Inferior parietal cortex (tissue), 1 donor: Measurements from ENCODE around the gene CISTR.
"Not testable (repeated sequence)": the region's sequence is repeated elsewhere in the genome, so short reads cannot be mapped to it uniquely, and the experiment has no call there.

Experiments
- DNase-seq: peaks from one replicate; pipeline ENCODE4 v3.0.0-alpha.2; 2016; ENCODE audit errors: extremely low spot score

Gene CISTR

DNA sequence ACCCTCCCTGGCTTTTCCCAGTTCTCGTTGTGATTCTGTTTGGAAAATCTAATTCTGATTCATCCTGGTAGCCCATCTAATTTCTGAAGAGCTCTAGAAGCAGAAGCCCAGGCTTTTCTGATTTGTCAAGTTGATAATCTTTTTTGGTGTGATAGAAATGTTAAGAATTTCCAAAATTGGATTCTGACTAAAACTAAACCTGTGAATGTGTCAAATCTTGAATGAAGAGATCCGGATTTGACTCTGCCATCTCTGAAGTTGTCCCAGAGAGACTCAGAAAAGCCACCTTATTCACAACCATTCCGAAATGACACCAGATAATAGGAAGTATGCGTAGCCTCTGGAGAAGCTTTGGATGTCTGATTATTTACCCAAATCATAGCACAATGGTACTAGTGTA, 12.8 kb upstream of the CISTR start:
- no peak for DNase-seq

GRCh38 chr12:53762793-53763192, 11.0 kb upstream of the CISTR start:
- DNase-seq, result not testable (repeated sequence)

DNA sequence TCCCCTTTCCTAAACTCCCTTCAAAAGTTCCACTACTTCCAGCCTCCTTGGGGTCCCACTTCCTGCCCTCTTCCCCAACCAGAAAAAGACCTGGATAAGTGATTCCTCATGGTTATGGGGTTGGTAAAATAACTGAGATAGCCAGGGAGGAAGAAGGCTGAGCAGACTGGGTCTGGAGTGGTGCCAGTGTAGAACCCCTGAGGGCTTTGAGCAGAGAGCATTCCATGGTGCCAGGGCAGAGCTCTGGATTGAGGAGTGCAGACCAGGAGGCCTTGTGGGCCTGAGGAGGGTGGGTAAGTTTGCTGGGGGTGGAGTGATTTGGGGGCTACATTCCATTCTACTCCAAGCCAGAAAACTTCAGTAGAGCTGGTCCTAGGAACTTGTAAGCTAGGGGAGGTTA, 9.5 kb upstream of the CISTR start:
- DNase-seq, result no peak

- DNase-seq, result no peak
These were observed 7.5 kb upstream of the CISTR start for GRCh38 chr12:53759261-53759660.

DNA sequence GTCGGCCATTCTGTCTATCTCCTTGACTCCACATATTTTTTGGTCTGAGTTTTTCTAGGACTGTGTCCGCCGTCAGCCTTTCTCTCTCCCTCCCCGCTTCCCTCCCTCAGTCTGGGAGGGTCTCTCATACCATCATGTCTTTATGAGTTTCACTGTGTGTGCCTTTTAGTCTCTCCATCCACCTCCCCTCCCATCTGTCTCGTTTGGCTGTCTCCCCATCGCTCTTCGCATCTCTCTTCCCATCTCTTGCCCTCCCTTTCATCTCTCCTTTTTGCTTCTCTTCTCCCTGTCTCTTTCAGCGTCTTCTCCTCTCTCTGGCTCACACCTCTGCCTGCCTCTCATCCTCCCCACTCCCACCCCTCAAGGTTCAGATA, 6.9 kb upstream of the CISTR start:
- no peak for DNase-seq

DNA sequence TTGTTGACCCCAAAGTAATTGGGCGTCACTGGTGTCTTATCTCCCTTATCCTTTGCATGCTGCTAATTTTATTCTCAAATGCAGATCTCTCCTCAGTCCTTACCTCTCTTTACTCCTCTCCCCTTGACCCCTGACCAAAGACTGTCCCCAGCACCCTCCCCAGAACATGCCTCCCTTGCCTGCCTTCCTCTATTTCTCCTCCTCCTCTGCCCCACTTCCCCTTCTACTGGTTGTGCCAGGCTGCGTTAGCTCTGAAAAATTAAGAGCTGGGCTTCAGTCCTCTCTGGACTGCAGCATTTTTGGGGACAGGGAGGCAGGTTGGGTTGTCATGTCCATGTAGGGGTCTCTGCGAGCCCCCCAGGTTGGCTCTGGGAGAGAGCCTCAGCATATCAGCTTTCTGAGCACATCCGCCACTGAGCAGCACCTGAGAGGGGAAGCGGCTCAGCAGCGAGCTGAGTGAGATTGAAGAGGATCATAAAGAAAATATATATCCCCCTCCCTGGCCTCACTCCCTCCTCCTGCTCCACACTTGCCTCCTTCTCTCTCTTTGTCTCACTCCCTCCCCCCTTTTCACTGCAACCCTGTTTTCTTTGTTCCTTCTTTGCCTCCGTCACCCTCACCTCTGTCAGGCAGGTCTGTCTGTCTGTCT, 6.4 kb upstream of the CISTR start:
- DNase-seq, result no peak

GRCh38 chr12:53757101-53757770, 5.5 kb upstream of the CISTR start:
- DNase-seq, result peak; percentile 76

DNA sequence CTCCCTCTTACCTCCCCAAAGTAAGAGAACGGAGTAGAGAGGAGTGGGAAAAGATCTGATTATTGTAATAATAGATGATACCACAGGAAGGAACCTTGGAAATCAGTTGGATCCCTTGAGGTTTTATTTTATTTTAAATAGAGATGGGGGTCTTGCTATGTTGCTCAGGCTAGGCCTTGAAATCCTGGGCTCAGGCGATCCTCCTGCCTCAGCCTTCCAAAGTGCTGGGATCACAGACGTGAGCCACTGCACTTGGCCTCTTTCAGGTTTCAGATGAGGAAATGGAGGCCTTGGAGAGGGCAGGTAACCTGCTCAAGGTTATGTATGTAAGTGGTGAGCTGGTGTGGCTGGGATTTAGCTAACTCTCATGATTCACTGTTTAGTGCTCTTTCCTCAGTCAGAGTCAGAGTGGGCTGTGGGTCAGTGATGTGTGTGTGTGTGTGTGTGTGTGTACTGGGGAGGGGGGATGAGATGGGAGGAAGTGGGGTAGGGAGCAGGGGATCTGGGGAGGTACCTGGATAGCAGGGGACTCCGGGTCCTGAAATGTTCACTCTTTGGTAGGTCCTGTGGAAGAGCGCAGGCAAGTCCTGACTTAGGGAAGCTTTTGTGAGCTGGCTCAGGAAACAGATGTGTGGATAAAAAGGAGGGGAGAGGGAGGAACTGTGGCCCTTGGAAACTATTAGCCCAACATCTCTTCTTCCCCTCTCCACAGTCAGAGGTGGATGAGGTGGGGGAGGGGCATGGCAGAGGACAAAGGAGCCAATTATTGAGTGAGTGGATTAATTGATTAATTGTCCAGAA, 4.7 kb upstream of the CISTR start:
- no peak for DNase-seq

GRCh38 chr12:53755893-53756292, 4.1 kb upstream of the CISTR start:
- DNase-seq, result no peak

GRCh38 chr12:53755451-53755891, 3.7 kb upstream of the CISTR start:
- no peak for DNase-seq

DNA sequence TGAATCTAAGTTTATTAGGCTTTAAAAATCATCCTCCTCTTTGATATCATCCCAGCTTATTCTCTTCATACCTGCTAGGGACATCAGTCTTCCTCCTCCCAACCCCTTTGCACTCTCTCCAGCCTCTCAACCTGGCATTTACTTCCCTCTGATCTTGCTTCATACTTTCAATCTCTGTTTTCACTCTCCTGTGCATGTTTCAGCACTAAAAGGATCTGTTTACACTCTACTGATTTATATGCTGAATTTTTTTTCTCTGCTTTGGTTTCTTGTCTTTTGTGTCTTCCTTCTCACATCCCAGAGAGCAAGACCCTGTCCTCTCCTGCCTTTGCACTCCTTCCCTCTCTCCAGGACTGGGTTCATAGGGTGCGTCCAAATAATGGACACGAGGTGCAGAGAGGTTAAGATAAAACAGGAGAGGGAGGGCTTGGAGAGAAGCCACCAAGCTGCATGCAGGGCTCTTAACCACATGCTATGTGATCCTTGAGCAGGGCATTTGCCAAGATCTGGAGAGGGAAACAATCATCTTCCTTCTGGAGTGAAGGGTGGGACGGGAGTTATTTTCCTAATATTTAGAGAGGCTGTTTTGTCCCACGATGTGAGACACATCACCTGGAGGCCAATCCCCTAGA, 3.0 kb upstream of the CISTR start:
- DNase-seq, result no peak

GRCh38 chr12:53754188-53754585, 2.4 kb upstream of the CISTR start:
- DNase-seq, result no peak

DNA sequence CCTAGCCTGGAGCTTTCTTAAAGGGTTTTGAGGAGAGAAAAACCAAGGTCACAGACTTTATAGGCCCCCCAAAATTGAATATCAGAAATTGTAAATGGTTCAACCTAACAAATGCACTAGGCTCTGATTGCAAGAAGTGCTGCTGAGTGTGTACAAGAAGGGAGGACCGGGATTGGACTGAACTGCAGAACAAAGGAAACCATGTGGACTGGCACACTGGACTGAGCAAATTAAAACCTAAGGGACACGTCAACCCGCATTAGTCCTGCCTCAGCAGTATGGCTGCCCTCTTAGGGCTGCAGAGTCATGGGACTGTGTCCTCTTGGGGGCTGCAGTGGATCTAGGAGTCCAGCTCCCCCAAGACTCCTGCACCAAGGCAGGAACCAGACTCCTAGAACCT, 842 bp upstream of the CISTR start:
- DNase-seq, result no peak

DNA sequence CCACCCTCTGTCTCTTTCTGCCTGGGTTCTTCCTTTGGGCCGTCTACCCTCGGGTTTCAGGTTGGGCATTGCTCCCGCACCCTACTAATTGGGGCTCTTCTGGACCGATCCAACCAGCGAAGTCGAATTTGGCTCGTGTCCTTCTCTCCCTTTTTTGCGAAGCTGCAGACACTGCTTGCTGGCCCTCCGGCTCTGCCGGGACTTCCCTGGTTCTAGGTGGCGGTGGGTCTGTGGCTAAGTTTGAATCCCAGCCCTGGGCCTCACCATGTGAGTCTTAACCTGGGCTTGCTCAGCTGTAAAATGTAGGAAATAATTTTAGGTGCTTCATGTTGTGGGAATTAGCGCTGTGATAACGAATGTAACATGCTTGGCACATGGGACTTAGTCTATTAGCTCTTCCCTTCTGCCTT, 418 bp upstream of the CISTR start:
- DNase-seq, result no peak

GRCh38 chr12:53750812-53751335, 905 bp downstream of the CISTR start:
- DNase-seq, result no peak

DNA sequence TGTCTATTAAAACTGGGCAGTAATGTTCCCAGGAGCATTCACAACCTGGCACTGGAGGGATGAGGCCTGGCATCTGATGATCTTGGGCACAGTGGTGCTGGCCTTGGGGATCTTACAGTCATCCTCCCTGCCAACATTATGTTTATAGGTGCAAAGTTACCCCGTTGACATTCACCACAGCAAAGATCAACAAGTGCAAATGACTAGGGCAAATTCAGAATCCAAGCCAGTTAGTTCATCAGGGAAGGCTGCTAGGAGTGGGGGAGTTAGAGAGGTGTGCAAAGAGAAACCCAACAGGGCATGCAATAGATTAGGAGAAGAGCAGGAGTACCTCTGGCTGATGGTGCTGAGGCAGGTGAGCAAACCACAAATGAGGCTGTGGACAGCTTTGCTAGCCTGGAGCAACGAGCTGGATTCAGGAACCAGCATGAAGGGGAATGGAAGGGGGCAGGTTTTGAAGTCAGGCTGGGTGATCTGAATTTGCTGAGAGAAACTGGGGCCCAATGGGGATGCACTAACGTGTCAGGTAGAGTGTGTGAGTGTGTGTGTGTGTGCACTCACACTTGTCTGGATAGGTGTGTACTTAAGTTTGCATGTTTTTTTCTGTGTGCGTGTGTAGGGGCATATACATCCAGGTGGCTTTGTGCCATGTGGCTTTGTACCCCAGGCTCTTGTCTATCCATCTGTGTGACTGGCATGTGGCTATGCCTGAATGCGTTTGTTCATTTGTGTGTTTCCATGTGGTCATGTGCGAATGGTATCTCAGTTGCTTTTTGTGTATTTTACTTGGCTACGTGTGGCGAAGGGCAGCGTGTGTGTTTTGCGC, 1.6 kb downstream of the CISTR start:
- DNase-seq, result no peak

GRCh38 chr12:53748072-53748840, 3.5 kb downstream of the CISTR start:
- DNase-seq, result no peak

- no peak for DNase-seq
These were observed 4.7 kb downstream of the CISTR start for GRCh38 chr12:53747095-53747494.

DNA sequence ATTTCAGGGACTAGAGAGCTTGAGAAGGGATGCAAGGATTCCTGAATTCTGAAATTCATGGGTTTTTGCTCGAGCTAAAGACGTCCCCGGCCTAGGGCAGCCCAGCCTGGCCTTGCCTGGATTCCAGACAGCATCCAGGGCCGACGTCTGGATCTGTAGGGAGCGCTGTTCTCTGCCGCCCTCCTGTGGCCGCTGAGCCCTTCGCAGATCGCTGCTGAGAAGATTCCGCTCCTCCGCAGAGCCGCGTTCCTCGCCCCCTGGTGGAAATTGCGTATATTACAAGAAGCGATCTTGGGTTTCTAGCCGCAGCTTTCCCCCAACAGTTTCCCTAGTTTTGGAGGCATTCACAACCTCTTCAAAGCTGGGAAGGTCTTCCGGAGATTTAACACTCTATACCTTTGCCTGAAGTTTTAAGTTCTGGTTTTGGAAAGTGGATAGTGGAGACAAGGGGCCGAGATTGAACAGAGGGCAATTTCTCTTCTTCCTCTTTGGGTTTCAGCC, 5.1 kb downstream of the CISTR start:
- DNase-seq, result peak; percentile 96

- no peak for DNase-seq
These were observed 7.0 kb downstream of the CISTR start for GRCh38 chr12:53744751-53745150.

DNA sequence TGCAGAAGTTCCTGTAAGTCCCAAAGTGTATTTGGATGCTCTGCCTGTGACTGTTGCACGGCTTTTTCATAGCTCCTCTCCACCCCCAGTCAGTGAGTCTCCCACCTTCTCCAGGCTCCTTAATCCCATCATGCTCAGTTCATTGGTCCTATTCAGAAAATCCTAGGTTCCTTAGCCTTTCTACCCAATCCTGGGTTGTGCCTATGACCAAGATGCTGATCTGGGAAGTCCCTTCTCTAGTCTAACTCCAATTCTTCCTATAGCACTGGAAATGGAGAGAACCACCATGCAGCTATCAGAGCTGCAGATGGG, 7.7 kb downstream of the CISTR start:
- no peak for DNase-seq
